Glutamatergic neuron (in vitro differentiated cells): ENCODE results near the gene NNT. TPM values are rescaled to one million over a fixed set of nuclear protein-coding genes. Genes with fewer than 3 reads are reported as not detected.
"Not testable (repeated sequence)": the region's sequence is repeated elsewhere in the genome, so short reads cannot be mapped to it uniquely, and the experiment has no call there.

Source experiments
- DNase-seq: peaks from one replicate; pipeline ENCODE4 v3.0.0; 2022
- H3K27ac Mint-ChIP-seq: one replicate; pipeline ENCODE4 v1.8.0; 2020; ENCODE audit warnings: mild to moderate bottlenecking, mixed read lengths, inconsistent platforms; ENCODE audit not compliant: unreplicated experiment
- H3K27me3 Mint-ChIP-seq: one replicate; pipeline ENCODE4 v1.8.0; 2020; ENCODE audit warnings: mild to moderate bottlenecking, moderate library complexity, mixed read lengths, inconsistent platforms; ENCODE audit not compliant: unreplicated experiment
- H3K36me3 Mint-ChIP-seq: one replicate; pipeline ENCODE4 v1.8.0; 2020; ENCODE audit warnings: mild to moderate bottlenecking, mixed read lengths, inconsistent platforms; ENCODE audit not compliant: unreplicated experiment
- H3K4me1 Mint-ChIP-seq: one replicate; pipeline ENCODE4 v1.8.0; 2020; ENCODE audit warnings: mild to moderate bottlenecking, low read depth, mixed read lengths, inconsistent platforms; ENCODE audit not compliant: unreplicated experiment
- H3K4me3 Mint-ChIP-seq: one replicate; pipeline ENCODE4 v1.8.0; 2020; ENCODE audit warnings: mild to moderate bottlenecking, mixed read lengths, inconsistent platforms; ENCODE audit not compliant: unreplicated experiment
- H3K9me3 Mint-ChIP-seq: one replicate; pipeline ENCODE4 v1.8.0; 2020; ENCODE audit warnings: mild to moderate bottlenecking, moderate library complexity, mixed read lengths, inconsistent platforms; ENCODE audit not compliant: unreplicated experiment
- total RNA-seq: library from RNA; stranded (reverse); fragmentation: NEBNext Ultra II Directional; extraction: Animal tissue kit (Norgen Biotek cat#: 25700); gene quantifications from one replicate; pipeline ENCODE4 v1.2.1, GENCODE V29; 2021; ENCODE audit not compliant: unreplicated experiment
- TF ChIP-seq, protein P1 (sequence below): fragments of 200-600 bp; sonication (generic); IDR thresholded peaks from one replicate; pipeline ENCODE4 v1.5.0; 2021; ENCODE audit not compliant: partially characterized antibody, unreplicated experiment

The NNT gene
- total RNA-seq, 1 donor from 2014 or later = 152 TPM

DNA sequence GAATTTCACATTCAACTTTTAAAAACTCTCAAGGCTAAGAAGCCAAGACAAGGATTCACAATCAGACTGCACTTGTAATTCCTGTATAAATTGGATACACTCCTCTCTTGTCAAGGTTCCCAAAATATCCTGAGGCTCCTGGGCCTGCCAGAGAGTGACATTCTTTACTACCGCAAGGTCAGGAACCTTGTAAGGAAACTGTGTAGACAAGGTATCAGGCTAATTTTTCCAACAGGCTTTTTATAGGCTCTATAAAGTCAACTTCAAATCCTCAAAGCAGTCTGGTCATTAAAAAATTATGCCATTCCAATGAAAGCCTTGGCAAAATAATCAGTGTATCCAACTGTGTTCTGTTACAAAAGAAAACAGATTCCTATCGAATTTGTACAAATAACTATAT is 30.6 kb upstream of the NNT start:
- peaks cover 2% of the 10 kb centered on the region for H3K4me1 Mint-ChIP-seq
- peaks cover 3% of the 10 kb centered on the region for H3K36me3 Mint-ChIP-seq
- no peak overlapping the region for H3K27ac Mint-ChIP-seq
- H3K27me3 Mint-ChIP-seq = no peaks in the 10 kb centered on the region
- DNase-seq = no peak
- TF ChIP-seq, protein P1, sequence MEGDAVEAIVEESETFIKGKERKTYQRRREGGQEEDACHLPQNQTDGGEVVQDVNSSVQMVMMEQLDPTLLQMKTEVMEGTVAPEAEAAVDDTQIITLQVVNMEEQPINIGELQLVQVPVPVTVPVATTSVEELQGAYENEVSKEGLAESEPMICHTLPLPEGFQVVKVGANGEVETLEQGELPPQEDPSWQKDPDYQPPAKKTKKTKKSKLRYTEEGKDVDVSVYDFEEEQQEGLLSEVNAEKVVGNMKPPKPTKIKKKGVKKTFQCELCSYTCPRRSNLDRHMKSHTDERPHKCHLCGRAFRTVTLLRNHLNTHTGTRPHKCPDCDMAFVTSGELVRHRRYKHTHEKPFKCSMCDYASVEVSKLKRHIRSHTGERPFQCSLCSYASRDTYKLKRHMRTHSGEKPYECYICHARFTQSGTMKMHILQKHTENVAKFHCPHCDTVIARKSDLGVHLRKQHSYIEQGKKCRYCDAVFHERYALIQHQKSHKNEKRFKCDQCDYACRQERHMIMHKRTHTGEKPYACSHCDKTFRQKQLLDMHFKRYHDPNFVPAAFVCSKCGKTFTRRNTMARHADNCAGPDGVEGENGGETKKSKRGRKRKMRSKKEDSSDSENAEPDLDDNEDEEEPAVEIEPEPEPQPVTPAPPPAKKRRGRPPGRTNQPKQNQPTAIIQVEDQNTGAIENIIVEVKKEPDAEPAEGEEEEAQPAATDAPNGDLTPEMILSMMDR = no peak
- H3K4me3 Mint-ChIP-seq = no peak overlapping the region
- H3K9me3 Mint-ChIP-seq = no peaks in the 10 kb centered on the region

DNA sequence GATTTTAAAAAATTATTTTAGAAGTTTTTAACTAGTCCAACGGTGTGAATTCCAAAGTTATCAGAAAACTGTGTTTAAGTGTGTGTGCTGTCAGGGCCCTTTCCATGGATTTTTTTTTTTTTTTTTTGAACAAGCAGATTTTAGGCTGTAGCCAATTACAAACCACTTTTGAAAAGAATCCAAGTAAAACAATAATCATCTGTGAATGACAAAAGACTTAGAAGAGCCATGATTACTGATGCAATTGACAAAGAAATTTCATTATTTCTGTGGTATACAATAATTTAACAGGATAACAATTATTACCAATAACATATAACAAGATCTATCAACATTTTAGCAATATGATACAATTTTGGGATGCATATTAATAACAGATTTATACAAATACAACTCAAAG is 29.9 kb upstream of the NNT start:
- Mint-ChIP-seq H3K4me1 (peaks cover 2% of the 10 kb centered on the region), H3K27me3 (no peaks in the 10 kb centered on the region), H3K36me3 (peaks cover 3% of the 10 kb centered on the region), H3K4me3 (no peak overlapping the region), H3K27ac (no peak overlapping the region), H3K9me3 (no peaks in the 10 kb centered on the region)
- TF ChIP-seq, protein P1 = no peak
- DNase-seq = no peak

DNA sequence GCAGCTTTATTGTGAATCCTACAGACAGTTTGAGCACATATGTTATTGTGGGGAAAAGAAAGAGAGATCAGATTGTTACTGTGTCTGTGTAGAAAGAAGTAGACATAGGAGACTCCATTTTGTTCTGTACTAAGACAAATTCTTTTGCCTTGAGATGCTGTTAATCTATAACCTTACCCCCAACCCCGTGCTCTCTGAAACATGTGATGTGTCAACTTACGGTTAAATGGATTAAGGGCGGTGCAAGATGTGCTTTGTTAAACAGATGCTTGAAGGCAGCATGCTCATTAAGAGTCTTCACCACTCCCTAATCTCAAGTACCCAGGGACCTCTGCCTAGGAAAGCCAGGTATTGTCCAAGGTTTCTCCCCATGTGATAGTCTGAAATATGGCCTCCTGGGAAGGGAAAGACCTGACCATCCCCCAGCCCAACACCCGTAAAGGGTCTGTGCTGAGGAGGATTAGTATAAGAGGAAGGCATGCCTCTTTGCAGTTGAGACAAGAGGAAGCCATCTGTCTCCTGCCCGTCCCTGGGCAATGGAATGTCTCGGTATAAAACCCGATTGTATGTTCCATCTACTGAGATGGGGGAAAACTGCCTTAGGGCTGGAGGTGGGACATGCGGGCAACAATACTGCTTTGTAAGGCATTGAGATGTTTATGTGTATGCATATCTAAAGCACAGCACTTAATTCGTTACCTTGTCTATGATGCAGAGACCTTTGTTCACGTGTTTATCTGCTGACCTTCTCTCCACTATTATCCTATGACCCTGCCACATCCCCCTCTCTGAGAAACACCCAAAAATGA is 22.4 kb upstream of the NNT start:
- H3K9me3 Mint-ChIP-seq, H3K27me3 Mint-ChIP-seq, DNase-seq, H3K36me3 Mint-ChIP-seq: not testable (repeated sequence)
- peaks cover 17% of the 10 kb centered on the region for H3K4me1 Mint-ChIP-seq
- H3K4me3 Mint-ChIP-seq = peak overlapping the region; percentile 25
- peak overlapping the region; percentile 96 for H3K27ac Mint-ChIP-seq

- Mint-ChIP-seq H3K36me3 (no peaks in the 10 kb centered on the region), H3K4me3 (peak overlapping the region; percentile 71), H3K27ac (peak overlapping the region; percentile 96), H3K9me3 (peaks cover 1% of the 10 kb centered on the region), H3K27me3 (no peaks in the 10 kb centered on the region), H3K4me1 (peaks cover 17% of the 10 kb centered on the region)
- DNase-seq = no peak
- TF ChIP-seq, protein P1 = no peak
Measured at GRCh38 chr5:43581398-43581797, 21.6 kb upstream of the NNT start.

GRCh38 chr5:43582082-43583005 is 20.6 kb upstream of the NNT start:
- Mint-ChIP-seq H3K4me3 (no peak overlapping the region), H3K9me3 (peaks cover 1% of the 10 kb centered on the region), H3K4me1 (peaks cover 15% of the 10 kb centered on the region), H3K27ac (no peak overlapping the region), H3K36me3 (no peaks in the 10 kb centered on the region), H3K27me3 (no peaks in the 10 kb centered on the region)
- TF ChIP-seq, protein P1 = no peak
- DNase-seq = no peak
